HG03175 (cell line): ENCODE measurements around the gene FAM120A.

Source experiments
- ATAC-seq: cut with Tn5 transposase; IDR thresholded peaks from one replicate; pipeline ENCODE4 v1.9.1; 2021; ENCODE audit warnings: mild to moderate bottlenecking, moderate library complexity; ENCODE audit not compliant: unreplicated experiment

FAM120A gene

DNA sequence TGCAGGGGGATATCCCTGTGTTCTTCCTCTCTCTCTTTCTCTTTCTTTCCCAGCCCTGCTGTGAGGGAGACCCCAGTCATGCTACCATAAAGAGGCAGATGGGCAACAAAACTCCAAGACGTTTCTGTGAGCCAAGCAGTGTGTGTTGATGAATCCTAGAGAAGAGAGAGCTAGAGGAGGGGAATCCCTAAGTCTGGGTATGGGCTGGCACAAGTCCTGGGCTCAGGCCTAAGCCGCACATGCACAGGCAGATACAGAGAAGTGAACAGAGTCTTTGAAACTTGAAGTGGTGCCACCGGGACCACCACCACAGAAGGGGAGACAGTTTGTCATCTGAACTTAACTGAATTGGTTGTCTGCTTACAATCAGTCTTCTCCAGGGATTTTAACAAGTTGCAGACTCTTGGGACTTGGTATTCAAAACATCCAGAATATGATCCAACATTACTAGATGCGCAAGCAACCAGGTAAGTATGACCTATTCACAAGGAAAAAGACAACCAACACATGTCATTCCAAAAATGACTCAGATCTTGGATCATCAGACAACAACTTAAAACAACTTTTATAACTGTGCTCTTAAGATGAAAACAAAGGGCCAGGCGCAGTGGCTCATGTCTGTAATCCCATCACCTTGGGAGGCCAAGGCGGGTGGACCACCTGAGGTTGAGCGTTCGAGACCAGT lies 10.4 kb upstream of the FAM120A start:
- ATAC-seq, result no peak

DNA sequence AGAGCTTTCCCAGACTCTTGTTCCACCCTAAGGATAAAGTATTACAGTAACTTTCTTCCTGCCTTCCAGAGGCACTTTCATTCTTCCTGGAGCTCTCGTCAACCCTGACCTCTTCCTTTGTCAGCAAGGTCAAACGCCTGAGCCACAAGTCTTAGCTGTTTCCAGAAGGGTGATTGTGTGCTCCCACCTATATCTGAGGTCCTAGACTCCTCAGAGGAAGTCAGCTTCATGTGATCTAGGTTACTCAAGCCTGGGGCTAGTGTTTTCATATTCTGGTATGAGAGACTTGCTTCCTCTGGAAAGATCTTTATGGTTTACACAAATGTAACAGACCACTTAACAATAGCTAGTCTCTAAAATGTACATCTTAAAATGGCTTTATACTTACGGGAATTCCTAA lies 5.4 kb upstream of the FAM120A start:
- ATAC-seq, result no peak

DNA sequence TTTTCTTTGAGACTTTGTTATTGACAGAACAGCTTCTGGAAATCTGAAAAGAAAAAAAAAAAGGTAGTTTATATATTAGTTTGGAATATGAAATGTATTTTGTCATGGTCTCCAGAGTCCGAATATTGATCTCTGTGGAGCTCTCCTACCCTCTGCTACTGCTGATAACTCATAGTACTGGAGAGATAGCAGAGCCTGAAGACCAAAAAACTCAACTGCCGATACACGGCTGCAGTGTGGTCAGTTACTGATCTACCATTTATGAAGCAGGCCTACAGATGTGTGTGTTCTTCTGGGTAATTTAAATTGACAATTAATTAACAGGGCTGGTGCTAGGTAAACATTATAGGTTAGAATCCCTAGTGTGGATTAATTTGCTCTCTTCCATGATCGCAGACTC lies 3.8 kb upstream of the FAM120A start:
- ATAC-seq, result no peak

DNA sequence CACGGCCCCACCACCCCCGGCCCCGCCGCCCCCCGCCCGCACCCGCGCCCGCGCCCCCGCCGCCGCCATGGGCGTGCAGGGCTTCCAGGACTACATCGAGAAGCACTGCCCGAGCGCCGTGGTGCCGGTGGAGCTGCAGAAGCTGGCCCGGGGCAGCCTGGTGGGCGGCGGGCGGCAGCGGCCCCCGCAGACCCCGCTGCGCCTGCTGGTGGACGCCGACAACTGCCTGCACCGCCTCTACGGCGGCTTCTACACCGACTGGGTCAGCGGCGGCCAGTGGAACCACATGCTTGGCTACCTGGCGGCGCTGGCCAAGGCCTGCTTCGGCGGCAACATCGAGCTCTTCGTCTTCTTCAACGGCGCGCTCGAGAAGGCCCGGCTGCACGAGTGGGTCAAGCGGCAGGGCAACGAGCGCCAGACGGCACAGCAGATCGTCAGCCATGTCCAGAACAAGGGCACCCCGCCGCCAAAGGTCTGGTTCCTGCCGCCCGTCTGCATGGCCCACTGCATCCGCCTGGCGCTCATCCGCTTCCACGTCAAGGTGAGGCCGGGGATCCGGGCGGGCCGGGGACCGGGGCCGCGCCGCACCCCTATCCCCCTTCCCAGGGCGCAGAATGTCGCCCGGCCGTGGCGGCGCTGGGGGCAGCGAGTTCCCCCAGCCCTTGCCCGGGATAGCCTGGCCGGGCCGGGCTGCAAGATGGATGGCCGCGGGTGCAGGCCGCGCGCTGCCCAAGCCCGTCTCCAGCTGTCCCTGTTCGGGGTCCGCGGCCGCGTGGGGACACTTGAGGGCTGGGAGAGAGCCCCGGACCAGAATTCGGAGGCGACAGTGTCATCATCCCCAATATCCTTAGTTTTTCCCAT lies 594 bp downstream of the FAM120A start:
- no peak for ATAC-seq

DNA sequence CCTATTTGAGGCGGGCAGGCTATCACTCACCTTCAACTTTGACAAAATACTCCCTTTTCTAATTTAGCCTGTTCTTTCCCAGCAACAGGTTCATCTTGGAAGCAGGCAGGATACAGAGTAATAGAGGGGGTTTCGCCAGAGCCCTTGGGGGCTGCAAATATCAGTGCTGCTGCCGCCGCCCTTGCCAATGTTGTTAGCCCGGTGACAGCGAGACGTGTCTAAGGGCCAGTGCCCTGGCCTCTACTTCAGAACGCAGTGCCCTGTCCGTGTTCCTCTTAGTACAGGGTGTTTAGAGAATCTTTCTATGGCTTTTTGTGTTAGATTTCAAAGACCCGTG lies 1.2 kb downstream of the FAM120A start:
- no peak for ATAC-seq

DNA sequence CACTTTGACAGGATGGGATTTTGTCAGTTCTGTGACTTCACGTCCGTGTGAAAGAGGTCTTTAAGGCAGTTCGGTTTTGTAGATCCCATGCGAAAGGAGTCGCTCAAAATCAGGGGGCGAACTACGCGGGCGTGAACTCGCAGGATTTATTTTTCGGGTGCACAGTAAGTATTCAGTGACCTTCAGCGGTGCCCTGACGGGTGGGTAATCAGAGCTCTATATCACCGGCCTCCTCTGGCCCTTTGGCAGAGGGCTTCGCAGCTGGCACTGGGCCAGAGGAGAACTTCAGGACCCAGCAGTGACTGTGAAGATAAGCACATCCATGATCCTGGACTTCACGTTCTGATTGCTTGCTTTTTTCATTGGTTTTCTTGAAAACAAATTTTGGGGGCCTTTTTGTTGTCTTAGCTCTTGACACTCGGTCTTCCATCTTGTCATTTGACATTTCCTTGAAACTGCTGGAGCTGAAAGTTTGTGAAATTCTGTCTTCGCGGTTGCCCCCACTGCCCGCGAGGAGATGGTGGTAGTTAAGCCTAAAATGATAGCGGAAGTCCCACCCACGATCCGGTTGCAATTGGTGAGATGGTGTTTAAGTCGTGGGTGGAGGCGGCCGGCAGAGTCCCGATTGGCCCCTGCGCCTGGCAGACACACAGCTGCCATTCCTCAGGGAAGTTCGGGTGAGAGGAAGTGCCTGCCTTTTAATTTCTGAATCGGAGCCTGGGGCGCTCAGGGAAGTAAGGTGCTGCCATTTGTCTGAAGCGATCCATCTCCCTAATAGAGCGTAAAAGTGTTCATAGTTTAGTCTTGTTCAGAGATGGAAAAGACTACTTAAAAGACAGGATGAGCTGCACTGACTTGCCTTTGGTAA lies 1.8 kb downstream of the FAM120A start, which contains the start of gene FAM120AOS:
Gene FAM120AOS, minus strand, starts transcription at position 535 of the 868 bp plus-strand sequence. CDS start 872 bp downstream, outside the sequence.
- peak; percentile 58 for ATAC-seq

DNA sequence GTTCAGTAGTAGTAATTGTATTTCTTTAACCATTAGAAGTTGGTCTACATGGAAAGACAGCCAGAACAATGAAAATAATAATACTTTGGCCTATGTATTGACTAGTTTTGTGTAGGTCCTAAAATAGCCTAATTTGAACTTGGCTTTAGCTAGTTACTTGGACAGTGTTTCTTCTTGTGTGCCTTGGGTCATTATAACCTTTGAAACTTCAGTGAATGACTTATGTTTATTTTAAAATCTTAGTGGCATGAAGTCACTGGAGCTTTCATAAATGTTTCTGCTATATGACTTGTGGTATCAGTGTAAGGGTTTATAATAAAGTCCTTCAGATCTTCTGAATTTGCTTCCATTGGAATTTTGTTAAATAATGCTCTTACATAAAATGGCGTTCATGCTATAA lies 4.5 kb downstream of the FAM120A start:
- ATAC-seq, result no peak

DNA sequence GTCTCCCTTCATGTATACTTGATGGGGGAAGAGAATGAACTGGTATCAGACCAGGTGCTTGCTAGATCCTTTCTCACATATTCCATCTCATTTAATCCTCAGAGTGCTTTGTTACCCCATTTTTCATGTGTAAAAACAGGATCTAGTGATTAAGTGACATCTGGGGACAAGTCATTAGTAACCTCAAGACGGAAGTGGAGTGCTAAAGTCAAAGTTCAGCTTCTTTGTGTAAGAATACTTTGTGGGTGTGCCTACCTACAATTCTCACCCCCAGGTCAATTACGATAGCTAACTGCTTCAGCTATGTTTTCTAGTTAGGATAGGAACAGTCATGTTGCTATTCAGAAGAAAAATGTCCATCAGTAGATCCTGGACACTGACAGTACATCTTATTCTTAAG lies 5.0 kb downstream of the FAM120A start:
- ATAC-seq, result no peak

DNA sequence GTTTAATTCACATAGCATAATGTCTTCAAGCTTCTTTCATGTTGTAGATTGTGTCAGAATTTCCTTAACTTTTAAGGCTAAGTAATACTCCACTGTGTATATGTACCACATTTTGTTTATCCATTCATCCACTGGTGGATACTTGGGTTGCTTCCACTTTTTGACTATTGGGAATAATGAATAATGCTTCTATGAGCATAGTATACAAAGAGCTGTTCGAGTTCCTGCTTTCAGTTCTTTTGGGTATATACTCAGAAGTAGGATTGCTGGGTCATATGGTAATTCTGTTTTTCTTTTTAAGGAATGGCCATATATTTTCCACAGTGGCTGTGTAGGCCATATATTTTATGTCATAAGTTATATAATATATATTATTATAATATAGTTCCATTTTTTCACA lies 5.5 kb downstream of the FAM120A start:
- no peak for ATAC-seq

DNA sequence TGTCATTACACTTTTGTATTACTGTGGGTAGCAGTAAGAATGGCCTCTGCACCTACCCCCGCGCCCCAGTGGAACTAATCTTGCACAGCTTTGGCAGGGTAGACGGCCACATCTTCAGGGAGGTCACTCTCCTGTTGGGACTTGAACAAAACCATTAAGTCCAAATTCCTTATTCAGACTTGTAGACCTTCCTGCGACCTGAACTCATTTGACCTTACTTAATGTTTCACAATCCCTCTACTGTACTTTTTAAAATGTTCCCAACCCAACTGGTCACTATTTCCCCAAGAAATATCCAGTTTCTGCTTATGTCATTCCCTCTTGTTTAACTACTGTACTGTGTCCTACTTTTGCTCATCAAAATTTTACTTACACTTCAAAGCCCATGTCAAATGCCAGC lies 7.2 kb downstream of the FAM120A start:
- ATAC-seq, result no peak

DNA sequence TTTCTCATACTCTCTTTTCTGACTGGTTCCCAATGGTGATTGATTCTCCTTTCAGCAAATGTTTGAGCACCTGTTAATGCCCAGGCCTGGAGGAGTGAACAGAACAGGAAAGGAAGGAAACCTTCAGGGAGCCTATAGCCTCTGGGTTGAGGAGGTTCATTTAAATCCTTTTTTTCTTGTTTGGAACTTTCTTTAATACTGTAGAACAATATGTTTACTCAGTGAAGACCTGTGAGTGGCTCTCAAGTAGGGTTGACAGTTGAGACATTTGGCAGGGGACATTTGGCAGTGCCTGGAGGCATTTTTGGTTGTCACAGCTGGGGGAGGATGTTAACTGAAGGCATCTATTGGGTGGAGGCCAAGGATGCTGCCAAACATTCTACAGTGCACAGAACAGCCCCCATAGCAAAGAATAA lies 8.0 kb downstream of the FAM120A start:
- no peak for ATAC-seq

DNA sequence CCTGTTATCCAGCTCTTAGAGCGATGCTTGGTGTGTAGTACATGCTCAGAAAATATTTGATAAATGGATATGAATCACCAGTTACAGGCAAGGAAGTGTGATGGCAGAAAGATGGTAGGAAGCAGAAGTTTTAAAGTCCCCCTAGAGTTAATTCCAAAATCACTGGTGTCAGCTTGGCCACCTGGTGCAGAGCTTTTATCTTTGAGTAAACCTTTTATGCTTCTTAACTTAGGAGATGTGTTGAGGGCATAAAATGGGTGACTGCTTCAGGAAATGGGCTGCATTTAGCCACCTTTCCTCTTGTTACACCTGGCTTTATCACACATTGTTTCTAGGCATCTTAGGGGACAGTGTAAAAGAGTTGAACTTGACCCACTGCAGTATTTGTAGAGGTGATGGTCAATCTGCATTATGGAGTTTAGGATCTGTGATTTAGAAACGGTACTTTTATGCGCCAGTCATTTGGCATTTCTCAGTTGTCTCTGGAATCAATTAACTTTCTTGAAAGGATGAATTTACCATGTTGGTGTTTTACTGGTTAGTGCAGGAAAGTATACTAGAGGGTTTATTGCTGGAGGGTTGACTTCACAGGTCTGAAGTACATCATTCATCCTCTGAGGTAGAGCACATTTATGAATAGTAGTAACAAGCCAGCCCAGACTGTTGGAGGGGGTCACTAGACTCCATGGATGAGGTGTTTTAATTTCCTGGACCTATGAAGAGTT lies 9.4 kb downstream of the FAM120A start:
- ATAC-seq, result no peak

DNA sequence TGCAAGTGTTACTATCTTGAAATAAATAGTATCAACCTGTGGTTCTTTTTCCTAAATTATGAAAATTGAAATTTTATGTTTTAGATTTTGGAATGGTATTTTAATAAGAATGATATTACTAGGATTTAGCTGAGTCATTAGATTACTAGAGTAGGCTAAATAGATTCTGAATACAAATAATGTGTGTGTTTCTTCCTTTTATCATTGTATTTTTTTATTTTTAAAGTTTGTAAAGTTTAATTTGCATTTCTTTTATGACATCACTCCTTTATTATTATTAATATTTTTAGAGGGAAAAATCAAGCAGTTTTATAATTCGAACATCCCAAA lies 9.9 kb downstream of the FAM120A start:
- ATAC-seq, result no peak

DNA sequence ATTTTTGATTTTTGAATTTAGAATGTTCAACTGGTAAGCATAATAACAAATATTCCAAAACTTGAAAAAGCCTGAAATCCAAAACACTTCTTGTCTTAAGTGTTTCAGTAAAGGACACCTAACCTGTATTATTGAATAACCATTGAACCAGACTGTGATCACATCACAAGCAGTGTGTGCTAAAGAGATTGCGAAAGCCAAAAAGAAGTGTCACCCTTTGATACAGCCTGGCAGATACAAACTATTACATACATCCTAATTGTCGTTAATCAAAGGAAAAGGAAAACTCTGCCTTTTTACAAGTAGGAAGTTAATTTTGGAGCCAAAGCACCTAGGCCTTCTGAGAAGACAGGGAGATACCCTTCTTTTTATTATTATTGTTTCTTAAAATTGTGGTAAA lies 10.3 kb downstream of the FAM120A start:
- ATAC-seq, result no peak

DNA sequence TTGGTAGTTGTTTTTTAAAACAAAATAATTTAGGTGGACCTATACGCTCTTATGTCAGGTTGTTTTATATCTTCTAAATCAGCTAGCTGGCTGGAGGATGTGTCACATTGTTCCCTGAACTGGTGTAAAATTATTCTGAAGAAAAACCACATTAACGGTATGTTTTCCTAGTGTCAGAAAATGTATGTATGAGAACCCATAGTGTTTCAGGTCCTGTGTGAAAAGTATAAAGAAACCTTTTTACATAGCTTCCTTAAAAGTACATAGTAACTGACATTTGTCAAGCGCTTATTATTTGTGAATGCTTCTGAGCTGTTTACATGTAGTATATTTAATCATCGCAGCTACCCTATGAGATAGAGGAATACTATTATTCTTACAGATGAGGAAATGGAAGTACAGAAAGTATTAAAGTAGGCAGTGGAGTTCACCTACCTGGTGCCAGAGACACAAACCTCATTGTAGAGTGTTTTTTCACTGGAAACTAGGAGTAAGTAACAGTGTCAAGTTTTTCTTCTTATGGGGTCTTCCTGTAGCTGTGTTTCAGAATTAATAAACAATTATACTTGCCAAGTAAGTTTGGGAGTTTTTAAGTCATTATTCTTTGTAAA lies 12.3 kb downstream of the FAM120A start:
- no peak for ATAC-seq

DNA sequence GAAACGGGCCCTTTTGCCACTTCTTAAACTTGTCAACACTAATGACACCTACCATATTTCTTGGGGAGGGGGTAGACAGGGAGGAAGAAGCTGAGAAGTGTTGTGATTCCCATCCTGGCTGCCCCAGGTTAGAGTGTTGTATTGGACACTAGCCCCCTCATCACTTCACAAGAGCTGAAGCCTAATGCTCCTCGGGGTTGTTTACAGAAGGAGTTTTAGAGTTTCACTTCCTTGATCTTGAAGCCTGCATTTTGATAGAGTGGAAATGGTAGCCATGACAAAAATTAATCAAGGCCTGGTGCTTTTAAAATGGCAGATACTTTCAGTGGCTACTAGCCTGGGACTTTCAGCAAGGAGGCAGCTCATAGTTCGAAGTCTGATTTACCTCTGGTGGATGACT lies 12.9 kb downstream of the FAM120A start:
- no peak for ATAC-seq

DNA sequence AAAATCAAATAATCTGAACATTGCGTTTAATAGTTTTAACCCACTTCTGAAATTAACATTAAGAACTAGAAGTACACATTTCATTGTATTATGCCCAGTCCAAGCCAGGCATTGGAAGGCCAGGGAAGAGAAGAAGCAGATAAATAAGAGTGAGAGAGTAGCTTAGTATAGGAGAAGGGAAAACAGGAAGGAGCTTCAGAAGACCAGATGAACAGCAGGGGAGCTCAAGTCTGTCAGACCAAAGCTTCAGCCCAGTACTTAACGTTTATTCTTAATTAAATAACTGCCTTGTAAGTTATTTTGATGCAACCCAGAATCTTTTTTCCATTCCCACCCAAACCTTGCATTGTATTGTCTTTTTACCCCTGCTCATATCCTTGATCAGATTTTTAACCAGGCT lies 13.4 kb downstream of the FAM120A start:
- no peak for ATAC-seq

DNA sequence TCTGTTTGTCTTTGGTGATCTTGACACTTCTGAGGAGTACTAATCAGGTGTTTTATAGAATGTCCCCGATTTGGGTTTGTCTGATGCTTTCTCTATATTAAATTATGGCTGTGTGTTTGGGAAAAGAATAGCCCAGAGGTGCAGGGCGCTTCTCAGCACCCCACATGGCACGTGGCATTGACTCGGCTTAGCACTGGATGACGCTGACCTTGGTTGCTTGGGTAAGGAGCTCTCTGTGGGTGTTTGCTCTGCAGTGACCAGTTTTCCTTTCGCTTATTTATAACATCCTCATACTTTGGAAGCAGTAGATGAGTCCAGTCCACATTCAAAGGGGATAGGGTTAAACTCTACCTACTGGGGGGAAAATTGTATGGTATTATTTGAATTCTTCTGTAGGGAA lies 14.4 kb downstream of the FAM120A start:
- ATAC-seq, result no peak

DNA sequence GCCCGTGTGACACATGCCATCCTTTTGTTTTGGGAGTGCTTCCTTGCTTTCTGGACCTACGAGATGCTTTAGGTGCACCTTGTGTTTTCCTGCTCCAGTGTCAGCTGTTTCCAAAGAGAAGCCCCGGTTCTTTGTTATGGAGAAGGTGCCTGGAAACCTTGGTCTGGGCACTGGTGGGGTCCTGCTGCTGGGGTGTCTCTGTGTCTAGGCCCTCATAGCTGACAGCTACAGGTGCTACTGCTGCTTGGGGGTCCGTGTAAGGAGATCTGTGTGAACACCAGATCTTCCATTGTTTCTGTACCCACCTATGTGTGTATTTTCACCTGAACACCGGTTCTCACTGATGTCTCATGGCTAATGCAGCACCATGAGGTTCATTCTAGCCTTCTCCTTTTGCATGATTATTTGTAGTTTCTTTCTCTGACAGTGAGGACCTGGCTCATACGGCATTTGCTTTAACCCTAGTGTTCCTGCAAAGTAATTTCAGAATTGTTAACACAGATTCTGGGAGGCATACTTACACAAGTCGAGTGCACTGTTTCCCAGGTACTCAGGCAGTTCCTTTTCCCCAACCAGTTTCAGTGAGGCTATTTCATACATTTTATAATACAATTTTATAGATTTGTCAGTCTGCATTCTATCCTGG lies 15.1 kb downstream of the FAM120A start:
- no peak for ATAC-seq

DNA sequence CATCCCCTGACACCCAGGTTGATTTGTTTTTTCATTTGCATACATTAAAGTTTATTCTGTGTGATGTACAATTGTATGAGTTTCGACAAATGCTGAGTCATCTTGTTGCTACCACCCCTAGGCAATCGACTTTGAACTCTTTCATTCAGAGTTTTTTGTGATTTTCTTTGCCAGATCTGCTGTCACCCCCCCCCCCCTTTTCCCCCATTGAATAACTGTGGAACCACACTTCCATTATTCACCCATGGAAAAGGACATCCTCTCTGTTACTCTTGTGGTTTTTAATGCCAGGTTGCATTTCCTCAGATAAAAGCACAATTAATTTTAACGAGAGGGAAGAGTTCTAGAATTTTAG lies 15.6 kb downstream of the FAM120A start:
- ATAC-seq, result no peak
